HUES64 (cell line): Measurements from ENCODE around the gene PLEKHA6.

Experiments
- H3K27ac ChIP-seq: 2 replicates; pipeline ENCODE4 v1.7.0; 2013; ENCODE audit warnings: low read depth, low read length, inconsistent platforms
- H3K27me3 ChIP-seq: 2 replicates; pipeline ENCODE4 v1.6.1; 2013; ENCODE audit warnings: mild to moderate bottlenecking, low read length; ENCODE audit not compliant: insufficient read depth
- H3K36me3 ChIP-seq: 2 replicates; pipeline ENCODE4 v1.6.1; 2013; ENCODE audit warnings: mild to moderate bottlenecking, low read length; ENCODE audit not compliant: insufficient read depth
- H3K4me1 ChIP-seq: 2 replicates; pipeline ENCODE4 v1.6.1; 2013; ENCODE audit warnings: mild to moderate bottlenecking, low read length, moderate library complexity; ENCODE audit not compliant: insufficient read depth
- H3K4me3 ChIP-seq: 2 replicates; pipeline ENCODE4 v1.5.1; 2013; ENCODE audit warnings: mild to moderate bottlenecking, low read length, moderate library complexity
- H3K9ac ChIP-seq: 2 replicates; pipeline ENCODE4 v1.6.1; 2013; ENCODE audit warnings: mild to moderate bottlenecking, low read depth, low read length
- H3K9me3 ChIP-seq: 2 replicates; pipeline ENCODE4 v1.6.1; 2013; ENCODE audit warnings: low read depth, low read length; ENCODE audit not compliant: insufficient read depth
- WGBS: fragments of 150-250, 120-280 bp; methylation state at CpG from one replicate; pipeline ENCODE4 v1.1.7; 2013; ENCODE audit warnings: missing lambda C conversion rate; 5-methylcytosine and 5-hydroxymethylcytosine counted together

The PLEKHA6 gene

GRCh38 chr1:204201348-204202040 lies 158.2 kb downstream of the PLEKHA6 start:
- WGBS: 93% methylated on average over 12 of the region's 12 CpGs
- H3K9ac ChIP-seq: no peak overlapping the region
- H3K4me3 ChIP-seq: no peak overlapping the region
- H3K9me3 ChIP-seq: no peaks in the 10 kb centered on the region
- no peaks in the 10 kb centered on the region for H3K36me3 ChIP-seq
- no peaks in the 10 kb centered on the region; the same call in 1 of the 2 replicates for H3K27me3 ChIP-seq
- H3K4me1 ChIP-seq: peaks cover 3% of the 10 kb centered on the region; the same call in 1 of the 2 replicates
- H3K27ac ChIP-seq: no peak overlapping the region

GRCh38 chr1:204199579-204199978 lies 160.2 kb downstream of the PLEKHA6 start:
- 92% methylated on average over 9 of the region's 9 CpGs for WGBS
- no peak overlapping the region for H3K9ac ChIP-seq
- no peaks in the 10 kb centered on the region; the same call in 1 of the 2 replicates for H3K27me3 ChIP-seq
- no peak overlapping the region for H3K27ac ChIP-seq
- H3K4me1 ChIP-seq: peaks cover 3% of the 10 kb centered on the region; the same call in 1 of the 2 replicates
- no peaks in the 10 kb centered on the region for H3K36me3 ChIP-seq
- no peak overlapping the region for H3K4me3 ChIP-seq
- H3K9me3 ChIP-seq: no peaks in the 10 kb centered on the region

- Histone ChIP-seq H3K9me3 (no peaks in the 10 kb centered on the region), H3K4me3 (no peak overlapping the region), H3K27me3 (no peaks in the 10 kb centered on the region; the same call in 1 of the 2 replicates), H3K4me1 (peaks cover 3% of the 10 kb centered on the region; the same call in 1 of the 2 replicates), H3K27ac (no peak overlapping the region), H3K9ac (no peak overlapping the region), H3K36me3 (no peaks in the 10 kb centered on the region)
- 76% methylated on average over 17 of the region's 18 CpGs for WGBS
Observed at GRCh38 chr1:204198348-204199340, 161.1 kb downstream of the PLEKHA6 start.

GRCh38 chr1:204197068-204197467 lies 162.7 kb downstream of the PLEKHA6 start:
- peaks cover 4% of the 10 kb centered on the region; the same call in 1 of the 2 replicates for H3K27me3 ChIP-seq
- peaks cover 3% of the 10 kb centered on the region; the same call in 1 of the 2 replicates for H3K4me1 ChIP-seq
- no peak overlapping the region for H3K27ac ChIP-seq
- no peak overlapping the region for H3K4me3 ChIP-seq
- no peak overlapping the region for H3K9ac ChIP-seq
- 93% methylated on average over 5 of the region's 5 CpGs for WGBS
- no peaks in the 10 kb centered on the region for H3K9me3 ChIP-seq
- H3K36me3 ChIP-seq: no peaks in the 10 kb centered on the region

GRCh38 chr1:204196068-204196795 lies 163.5 kb downstream of the PLEKHA6 start, which contains the start of gene KISS1:
Gene KISS1, minus strand, starts transcription at chr1:204196491. Its CDS starts 3,615 bp downstream, at chr1:204192876.
- H3K27ac ChIP-seq: no peak within 1 kb of the TSS
- no peaks in the 10 kb centered on the region for H3K36me3 ChIP-seq
- H3K4me3 ChIP-seq: no peak within 1 kb of the TSS
- peaks cover 12% of the 10 kb centered on the region; the same call in 1 of the 2 replicates for H3K27me3 ChIP-seq
- WGBS: 73% methylated on average over 16 of the region's 18 CpGs
- H3K4me1 ChIP-seq: peaks cover 3% of the 10 kb centered on the region; the same call in 1 of the 2 replicates
- no peak within 1 kb of the TSS for H3K9ac ChIP-seq
- H3K9me3 ChIP-seq: no peaks in the 10 kb centered on the region

- no peak overlapping the region for H3K9ac ChIP-seq
- WGBS: 91% methylated on average over 7 of the region's 7 CpGs
- no peaks in the 10 kb centered on the region for H3K9me3 ChIP-seq
- peaks cover 25% of the 10 kb centered on the region for H3K27me3 ChIP-seq
- peaks cover 3% of the 10 kb centered on the region for H3K4me1 ChIP-seq
- no peaks in the 10 kb centered on the region for H3K36me3 ChIP-seq
- H3K4me3 ChIP-seq: no peak overlapping the region
- no peak overlapping the region for H3K27ac ChIP-seq
Observed at GRCh38 chr1:204194771-204195170, 165.0 kb downstream of the PLEKHA6 start.

GRCh38 chr1:204194080-204194479 lies 165.6 kb downstream of the PLEKHA6 start:
- Histone ChIP-seq H3K9ac (no peak overlapping the region), H3K4me3 (no peak overlapping the region), H3K27ac (no peak overlapping the region), H3K27me3 (peaks cover 32% of the 10 kb centered on the region), H3K9me3 (no peaks in the 10 kb centered on the region), H3K36me3 (no peaks in the 10 kb centered on the region), H3K4me1 (peaks cover 3% of the 10 kb centered on the region)
- WGBS: 93% methylated on average over 2 of the region's 2 CpGs

- Histone ChIP-seq H3K9ac (no peak overlapping the region), H3K27ac (no peak overlapping the region), H3K27me3 (peaks cover 45% of the 10 kb centered on the region), H3K36me3 (no peaks in the 10 kb centered on the region), H3K4me3 (no peak overlapping the region), H3K9me3 (no peaks in the 10 kb centered on the region), H3K4me1 (no peaks in the 10 kb centered on the region; the same call in 1 of the 2 replicates)
- 90% methylated on average over 3 of the region's 3 CpGs for WGBS
Observed at GRCh38 chr1:204192589-204193352, 167.0 kb downstream of the PLEKHA6 start.

- no peaks in the 10 kb centered on the region; the same call in 1 of the 2 replicates for H3K4me1 ChIP-seq
- no peak overlapping the region for H3K27ac ChIP-seq
- peaks cover 52% of the 10 kb centered on the region for H3K27me3 ChIP-seq
- H3K9ac ChIP-seq: no peak overlapping the region
- H3K4me3 ChIP-seq: no peak overlapping the region
- no peaks in the 10 kb centered on the region for H3K36me3 ChIP-seq
- H3K9me3 ChIP-seq: no peaks in the 10 kb centered on the region
- WGBS: 92% methylated on average over 2 of the region's 2 CpGs
Observed at GRCh38 chr1:204192046-204192445, 167.7 kb downstream of the PLEKHA6 start.

GRCh38 chr1:204191456-204191855 lies 168.3 kb downstream of the PLEKHA6 start:
- Histone ChIP-seq H3K36me3 (no peaks in the 10 kb centered on the region), H3K27ac (no peak overlapping the region), H3K9me3 (no peaks in the 10 kb centered on the region), H3K9ac (no peak overlapping the region), H3K4me1 (no peaks in the 10 kb centered on the region; the same call in 1 of the 2 replicates), H3K27me3 (peaks cover 56% of the 10 kb centered on the region), H3K4me3 (no peak overlapping the region)
- 92% methylated on average over 7 of the region's 7 CpGs for WGBS
